Subcutaneous adipose tissue (tissue), 4 donors: ENCODE measurements around the gene CHST6. TPM values are rescaled to one million over a fixed set of nuclear protein-coding genes. Genes with fewer than 3 reads are reported as not detected.

ENCODE experiments used
- total RNA-seq, 4 donors: library from RNA; depleted of rRNA; stranded (reverse); fragments of >200 nt; gene quantifications; one replicate each; pipeline ENCODE4 v1.1.0, GENCODE V29; 2016
- TF ChIP-seq, protein P1 (sequence below): fragments of 450-650 bp; IDR thresholded peaks from one replicate; pipeline ENCODE4 v1.5.1; 2016; ENCODE audit warnings: low read depth, mild to moderate bottlenecking, control low read depth, antibody characterized with exemption, moderate library complexity

Gene CHST6
- total RNA-seq, 4 donors from 2014 or later = not detected

DNA sequence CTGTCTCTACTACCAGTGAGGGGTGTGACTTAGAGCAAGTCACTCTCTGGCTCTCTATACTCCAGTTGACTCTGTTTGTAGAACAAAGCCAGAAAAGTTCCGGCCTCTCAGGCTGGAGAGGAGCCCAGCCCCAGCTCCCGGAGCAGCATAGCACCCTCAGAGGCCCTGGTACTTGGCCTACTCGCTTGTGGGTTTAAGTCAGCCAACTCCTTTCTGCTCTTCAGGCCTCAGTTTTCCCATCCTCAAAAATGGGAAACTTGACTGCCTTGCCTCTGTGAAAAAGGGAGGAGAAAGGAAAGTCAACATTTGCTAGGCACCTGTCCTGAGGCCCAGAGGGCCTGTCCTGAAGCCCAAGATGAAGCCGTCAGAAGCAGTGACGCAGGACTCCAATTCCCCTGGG lies 1.1 kb downstream of the CHST6 start:
- TF ChIP-seq, protein P1, sequence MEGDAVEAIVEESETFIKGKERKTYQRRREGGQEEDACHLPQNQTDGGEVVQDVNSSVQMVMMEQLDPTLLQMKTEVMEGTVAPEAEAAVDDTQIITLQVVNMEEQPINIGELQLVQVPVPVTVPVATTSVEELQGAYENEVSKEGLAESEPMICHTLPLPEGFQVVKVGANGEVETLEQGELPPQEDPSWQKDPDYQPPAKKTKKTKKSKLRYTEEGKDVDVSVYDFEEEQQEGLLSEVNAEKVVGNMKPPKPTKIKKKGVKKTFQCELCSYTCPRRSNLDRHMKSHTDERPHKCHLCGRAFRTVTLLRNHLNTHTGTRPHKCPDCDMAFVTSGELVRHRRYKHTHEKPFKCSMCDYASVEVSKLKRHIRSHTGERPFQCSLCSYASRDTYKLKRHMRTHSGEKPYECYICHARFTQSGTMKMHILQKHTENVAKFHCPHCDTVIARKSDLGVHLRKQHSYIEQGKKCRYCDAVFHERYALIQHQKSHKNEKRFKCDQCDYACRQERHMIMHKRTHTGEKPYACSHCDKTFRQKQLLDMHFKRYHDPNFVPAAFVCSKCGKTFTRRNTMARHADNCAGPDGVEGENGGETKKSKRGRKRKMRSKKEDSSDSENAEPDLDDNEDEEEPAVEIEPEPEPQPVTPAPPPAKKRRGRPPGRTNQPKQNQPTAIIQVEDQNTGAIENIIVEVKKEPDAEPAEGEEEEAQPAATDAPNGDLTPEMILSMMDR = no peak

DNA sequence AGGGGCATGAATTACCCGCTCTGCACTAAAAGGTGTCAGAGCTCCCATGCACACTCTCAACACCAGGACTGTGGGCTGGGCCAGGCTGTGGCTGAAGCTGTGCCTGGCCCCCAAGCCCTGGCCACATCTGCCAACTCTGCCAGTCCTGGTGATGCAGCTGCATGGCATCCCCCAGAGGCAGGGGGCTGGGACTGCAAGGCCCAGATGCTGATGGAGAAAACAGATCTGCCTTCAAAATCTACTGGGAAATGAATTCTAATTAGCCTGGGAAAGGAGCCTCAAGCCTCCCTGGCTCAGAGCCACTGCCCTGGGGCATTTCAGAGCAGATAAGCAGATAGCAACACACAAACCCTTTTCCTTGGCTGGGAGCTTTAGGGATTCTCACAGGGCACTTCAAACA lies 3.4 kb downstream of the CHST6 start:
- TF ChIP-seq, protein P1 = no peak

DNA sequence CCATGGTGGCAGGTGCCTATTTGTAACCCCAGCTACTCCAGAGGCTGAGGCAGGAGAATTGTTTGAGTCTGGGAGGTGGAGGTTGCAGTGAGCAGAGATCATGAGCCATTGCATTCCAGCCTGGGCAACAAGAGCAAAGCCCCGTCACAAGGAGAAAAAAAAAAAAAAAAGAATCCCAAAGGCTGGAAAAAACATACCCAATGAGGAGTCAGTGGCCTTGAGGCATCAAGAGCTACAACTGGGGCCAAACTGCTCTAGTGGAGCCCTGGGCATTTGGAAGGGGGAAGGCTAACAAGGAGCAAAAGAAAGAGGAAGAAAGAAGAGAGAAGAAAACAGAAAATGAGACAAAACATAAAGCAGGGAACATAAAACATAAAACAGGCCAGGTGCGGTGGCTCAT lies 6.9 kb downstream of the CHST6 start:
- TF ChIP-seq, protein P1 = no peak

DNA sequence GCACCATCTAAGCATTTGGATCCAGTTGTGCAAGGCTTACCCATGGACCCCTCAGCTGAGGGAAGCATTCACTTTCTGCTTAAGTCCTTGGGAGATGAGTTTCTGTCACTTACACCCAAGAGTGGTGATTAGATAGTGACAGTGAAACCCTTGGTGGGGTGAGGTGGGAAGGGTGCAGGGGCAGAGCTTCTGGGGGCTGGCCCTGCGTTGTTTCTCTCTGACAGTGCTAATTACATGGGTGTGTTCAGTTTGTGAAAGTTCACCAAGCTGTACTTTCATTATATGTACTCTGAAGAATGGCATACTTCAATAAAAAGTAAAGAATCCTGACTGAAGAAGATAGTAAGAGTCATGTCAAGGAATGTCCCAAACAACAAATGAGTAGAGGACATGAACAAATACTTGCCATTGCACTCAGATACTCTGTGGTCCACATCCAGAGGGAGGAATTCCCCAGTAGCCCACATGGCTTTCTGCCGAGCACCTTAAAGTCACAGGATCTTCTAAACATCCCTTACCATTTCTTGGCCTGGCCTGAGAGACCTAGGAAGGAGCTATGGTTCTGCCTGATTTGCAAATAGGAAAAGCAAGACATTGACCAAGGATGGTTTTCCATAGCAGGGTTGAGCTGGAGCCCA lies 8.4 kb downstream of the CHST6 start:
- TF ChIP-seq, protein P1 = no peak

DNA sequence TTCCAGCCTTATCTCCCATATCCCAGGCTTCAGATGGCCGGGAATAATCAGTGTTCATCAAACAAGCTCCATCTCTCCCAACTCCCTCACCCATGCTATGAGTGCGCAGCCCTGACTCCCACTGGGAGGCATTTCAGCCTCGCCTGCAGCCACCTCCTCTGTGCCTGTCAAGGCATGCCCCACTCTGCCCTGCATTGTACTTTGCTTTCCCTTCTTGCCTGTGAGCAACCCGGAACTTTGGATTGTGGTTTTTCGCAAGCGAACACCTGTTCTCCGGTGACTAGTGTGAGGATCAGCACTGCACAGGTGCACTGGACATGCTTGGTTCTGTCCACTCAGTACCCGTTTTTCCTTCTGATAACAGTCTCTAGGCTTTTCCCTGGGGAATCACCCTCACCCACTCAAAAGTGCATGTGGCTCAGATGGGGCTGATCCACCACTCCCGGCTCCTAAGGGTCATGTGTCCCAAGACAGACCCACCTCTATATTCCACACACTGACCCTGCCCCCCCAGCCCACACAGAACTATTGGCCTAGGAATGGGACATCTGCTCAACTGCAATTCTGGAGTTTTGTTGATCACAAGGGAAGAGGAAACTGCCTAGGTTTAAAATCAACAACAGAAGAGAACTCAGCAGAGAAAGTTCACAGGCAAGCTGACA lies 9.1 kb downstream of the CHST6 start:
- TF ChIP-seq, protein P1 = no peak

DNA sequence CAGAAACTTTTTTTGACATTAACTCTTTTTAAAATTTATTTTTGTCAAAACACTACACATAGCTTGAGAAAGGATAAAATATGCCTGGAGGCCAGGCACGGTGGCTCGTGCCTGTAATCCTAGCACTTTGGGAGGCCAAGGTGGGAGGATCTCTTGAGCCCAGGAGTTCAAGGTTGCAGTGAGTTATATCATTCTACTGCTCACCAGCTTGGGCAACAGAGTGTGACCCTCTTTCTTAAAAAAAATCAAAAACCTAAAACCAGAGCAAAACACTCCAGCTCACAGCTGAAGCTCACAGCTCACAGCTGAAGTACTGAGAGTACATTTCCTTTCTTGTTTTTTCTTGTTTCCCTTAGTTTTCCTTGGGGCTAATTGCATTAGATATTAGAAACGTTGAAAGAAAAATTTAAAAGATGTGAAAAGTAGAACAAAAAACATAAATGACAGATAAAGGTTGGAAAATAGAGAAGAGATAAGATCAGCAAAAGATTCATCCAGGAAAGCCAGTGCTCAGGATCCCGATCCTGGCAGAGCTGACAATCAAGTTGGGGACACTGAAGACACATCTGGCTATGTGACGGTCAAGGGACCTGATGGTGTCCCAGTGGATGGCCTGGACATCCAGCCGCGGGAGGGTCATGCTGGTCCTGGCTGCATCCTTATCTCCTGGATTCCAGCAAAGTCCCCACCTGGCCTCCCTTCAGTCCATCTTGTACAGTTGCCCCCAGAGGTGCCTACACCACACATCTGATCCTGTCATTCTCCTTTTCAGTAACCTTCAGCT lies 9.8 kb downstream of the CHST6 start:
- TF ChIP-seq, protein P1 = no peak

DNA sequence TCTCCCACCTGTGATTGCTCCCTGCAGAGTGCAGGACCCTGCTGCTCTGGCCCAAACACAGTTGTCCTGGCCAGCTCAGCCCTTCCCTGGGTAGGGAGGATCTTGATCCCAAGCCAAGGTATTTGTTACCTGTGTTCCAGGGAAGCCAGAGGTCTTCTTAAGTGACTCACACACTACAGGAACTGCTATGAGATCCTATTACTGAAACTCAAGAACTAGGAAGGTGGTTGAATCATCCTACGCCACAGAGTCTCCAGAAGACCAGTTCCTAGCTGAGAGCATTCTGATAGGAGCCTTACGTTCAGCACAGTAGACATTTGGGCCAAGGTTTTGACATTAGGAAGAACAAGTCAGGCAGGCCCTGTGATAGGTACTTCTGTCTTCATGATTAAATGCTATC lies 12.0 kb downstream of the CHST6 start:
- TF ChIP-seq, protein P1 = no peak
